ENCODE results near the gene KRTAP9-3. TPM values are rescaled to one million over a fixed set of nuclear protein-coding genes. Genes with fewer than 3 reads are reported as not detected.
"Not testable (repeated sequence)": the region's sequence is repeated elsewhere in the genome, so short reads cannot be mapped to it uniquely, and the experiment has no call there.

Gene KRTAP9-3, protein sequence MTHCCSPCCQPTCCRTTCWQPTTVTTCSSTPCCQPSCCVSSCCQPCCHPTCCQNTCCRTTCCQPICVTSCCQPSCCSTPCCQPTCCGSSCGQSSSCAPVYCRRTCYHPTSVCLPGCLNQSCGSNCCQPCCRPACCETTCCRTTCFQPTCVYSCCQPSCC
- not detected for polyA plus RNA-seq (2013, experiment 1 of 2; ENCODE audit: insufficient read length)
- not detected for polyA plus RNA-seq (2013, experiment 2 of 2; ENCODE audit: insufficient read length)

GRCh38 chr17:41232399-41233105 is at the start of gene KRTAP9-3:
KRTAP9-3 (plus strand) TSS chr17:41232449; CDS start chr17:41232502, 53 bp downstream.
- DNase-seq, result not testable (repeated sequence)

DNA sequence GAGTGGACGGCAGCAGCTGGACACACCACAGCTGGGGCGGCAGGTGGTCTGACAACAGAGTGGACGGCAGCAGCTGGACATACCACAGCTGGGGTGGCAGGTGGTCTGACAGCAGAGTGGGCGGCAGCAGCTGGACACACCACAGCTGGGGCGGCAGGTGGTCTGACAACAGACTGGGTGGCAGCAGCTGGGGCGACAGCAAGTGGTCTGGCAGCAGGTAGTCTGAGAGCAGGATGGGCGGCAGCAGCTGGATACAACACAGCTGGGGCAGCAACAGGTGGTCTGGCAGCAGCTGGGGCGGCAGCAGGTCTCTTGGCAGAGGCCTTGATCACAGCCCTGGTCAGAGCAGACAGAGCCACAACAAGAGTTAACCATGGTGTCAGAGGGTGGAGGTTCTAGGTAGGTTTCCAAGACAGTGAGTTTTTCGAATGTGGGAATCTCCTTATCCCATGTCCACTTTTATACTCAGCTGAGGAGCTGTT is 47.7 kb upstream of the KRTAP9-3 start, which contains the start of gene KRTAP4-1:
KRTAP4-1 (minus strand) TSS at position 432 of the 482 bp plus-strand sequence; CDS start at position 375, 57 bp downstream.
- no peak for DNase-seq

- no peak for DNase-seq
Measured at GRCh38 chr17:41185001-41185400, 47.2 kb upstream of the KRTAP9-3 start.

GRCh38 chr17:41186872-41187271 is 45.4 kb upstream of the KRTAP9-3 start:
- DNase-seq, result no peak

DNA sequence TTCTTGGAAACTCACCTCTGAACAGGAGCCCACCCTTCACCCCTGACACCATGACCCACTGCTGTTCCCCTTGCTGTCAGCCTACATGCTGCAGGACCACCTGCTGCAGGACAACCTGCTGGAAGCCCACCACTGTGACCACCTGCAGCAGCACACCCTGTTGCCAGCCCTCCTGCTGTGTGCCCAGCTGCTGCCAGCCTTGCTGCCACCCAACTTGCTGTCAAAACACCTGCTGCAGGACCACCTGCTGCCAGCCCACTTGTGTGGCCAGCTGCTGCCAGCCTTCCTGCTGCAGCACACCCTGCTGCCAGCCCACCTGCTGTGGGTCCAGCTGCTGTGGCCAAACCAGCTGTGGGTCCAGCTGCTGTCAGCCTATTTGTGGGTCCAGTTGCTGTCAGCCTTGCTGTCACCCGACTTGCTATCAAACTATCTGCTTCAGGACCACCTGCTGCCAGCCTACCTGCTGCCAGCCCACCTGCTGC is 42.4 kb upstream of the KRTAP9-3 start, which contains the start of gene KRTAP9-1:
KRTAP9-1 (plus strand) TSS at position 51 of the 482 bp plus-strand sequence; CDS start at position 51, 0 bp downstream.
- not testable (repeated sequence) for DNase-seq

DNA sequence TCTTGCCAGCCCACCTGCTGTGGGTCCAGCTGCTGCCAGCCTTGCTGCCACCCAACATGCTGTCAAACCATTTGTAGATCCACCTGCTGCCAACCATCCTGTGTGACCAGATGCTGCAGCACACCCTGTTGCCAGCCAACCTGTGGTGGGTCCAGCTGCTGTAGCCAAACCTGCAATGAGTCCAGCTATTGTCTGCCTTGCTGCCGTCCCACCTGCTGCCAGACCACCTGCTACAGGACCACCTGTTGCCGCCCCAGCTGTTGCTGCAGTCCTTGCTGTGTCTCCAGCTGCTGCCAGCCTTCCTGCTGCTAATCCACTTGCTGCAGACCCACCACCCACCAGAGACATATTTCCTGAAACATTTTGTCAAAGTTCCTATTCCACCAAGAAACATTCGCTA is 41.9 kb upstream of the KRTAP9-3 start:
- DNase-seq, result no peak

GRCh38 chr17:41196068-41196467 is 36.2 kb upstream of the KRTAP9-3 start:
- DNase-seq, result no peak

- no peak for DNase-seq
Measured at GRCh38 chr17:41199421-41200078, 32.7 kb upstream of the KRTAP9-3 start.

- DNase-seq, result peak; percentile 46
Measured at GRCh38 chr17:41211845-41212466, 20.3 kb upstream of the KRTAP9-3 start.

GRCh38 chr17:41212524-41213169 is 19.6 kb upstream of the KRTAP9-3 start:
- DNase-seq, result no peak

DNA sequence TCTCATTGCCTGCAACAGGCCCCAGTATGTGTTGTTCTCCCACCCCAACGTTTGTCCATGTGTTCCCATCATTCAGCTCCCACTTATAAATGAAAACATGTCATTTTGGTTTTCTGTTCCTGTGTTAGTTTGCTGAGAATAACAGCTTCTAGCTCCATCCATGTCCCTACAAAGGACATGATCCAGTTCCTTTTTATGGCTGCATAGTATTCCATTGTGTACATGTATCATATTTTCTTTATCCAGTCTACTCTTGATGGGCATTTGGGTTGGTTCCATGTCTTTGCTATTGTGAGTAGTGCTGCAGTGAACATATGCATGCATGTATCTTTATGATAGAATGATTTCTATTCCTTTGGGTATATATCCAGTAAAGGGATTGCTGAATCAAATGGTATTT is 16.6 kb upstream of the KRTAP9-3 start:
- DNase-seq, result no peak

GRCh38 chr17:41223821-41224220 is 8.4 kb upstream of the KRTAP9-3 start:
- peak; percentile 17 for DNase-seq

GRCh38 chr17:41226051-41226450 is 6.2 kb upstream of the KRTAP9-3 start:
- DNase-seq, result no peak

GRCh38 chr17:41226598-41227095 is 5.6 kb upstream of the KRTAP9-3 start, which contains the start of gene KRTAP9-2:
KRTAP9-2 (plus strand) TSS chr17:41226648; CDS start chr17:41226655, 7 bp downstream.
- DNase-seq, result not testable (repeated sequence)

- no peak for DNase-seq
Measured at GRCh38 chr17:41230094-41230493, 2.2 kb upstream of the KRTAP9-3 start.

- no peak for DNase-seq
Measured at GRCh38 chr17:41231731-41232130, 518 bp upstream of the KRTAP9-3 start.

DNA sequence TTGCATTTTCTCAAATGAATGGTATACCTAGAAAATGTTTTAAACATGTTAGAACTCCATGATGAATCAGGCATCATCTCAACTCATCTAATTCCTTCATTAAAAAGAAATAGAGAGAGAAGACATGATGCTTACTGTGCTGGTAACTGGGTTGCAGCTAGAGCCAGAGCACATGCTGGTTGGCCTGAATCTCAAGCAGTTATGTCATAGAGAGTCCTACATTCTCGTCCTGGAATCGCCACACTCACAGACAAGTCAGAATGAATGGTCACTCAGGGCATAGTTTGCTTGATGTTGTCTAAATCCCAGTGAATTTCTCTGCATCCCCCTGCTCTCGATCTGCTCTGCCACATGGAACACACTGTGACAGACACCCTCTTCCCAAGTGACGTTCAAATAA is 4.9 kb downstream of the KRTAP9-3 start:
- DNase-seq, result not testable (repeated sequence)

DNA sequence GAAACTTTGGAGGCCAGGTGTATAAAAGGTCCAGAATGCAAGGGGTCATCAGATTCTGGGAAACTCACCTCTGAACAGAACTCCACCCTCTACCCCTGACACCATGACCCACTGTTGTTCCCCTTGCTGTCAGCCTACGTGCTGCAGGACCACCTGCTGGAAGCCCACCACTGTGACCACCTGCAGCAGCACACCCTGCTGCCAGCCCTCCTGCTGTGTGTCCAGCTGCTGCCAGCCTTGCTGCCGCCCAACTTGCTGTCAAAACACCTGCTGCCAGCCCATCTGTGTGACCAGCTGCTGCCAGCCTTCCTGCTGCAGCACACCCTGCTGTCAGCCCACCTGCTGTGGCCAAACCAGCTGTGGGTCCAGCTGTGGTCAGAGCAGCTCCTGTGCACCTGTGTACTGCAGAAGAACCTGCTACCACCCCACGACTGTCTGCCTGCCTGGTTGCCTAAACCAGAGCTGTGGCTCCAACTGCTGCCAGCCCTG is 5.7 kb downstream of the KRTAP9-3 start, which contains the start of gene KRTAP9-8:
KRTAP9-8 (plus strand) TSS at position 51 of the 489 bp plus-strand sequence; CDS start at position 104, 53 bp downstream.
- not testable (repeated sequence) for DNase-seq

DNA sequence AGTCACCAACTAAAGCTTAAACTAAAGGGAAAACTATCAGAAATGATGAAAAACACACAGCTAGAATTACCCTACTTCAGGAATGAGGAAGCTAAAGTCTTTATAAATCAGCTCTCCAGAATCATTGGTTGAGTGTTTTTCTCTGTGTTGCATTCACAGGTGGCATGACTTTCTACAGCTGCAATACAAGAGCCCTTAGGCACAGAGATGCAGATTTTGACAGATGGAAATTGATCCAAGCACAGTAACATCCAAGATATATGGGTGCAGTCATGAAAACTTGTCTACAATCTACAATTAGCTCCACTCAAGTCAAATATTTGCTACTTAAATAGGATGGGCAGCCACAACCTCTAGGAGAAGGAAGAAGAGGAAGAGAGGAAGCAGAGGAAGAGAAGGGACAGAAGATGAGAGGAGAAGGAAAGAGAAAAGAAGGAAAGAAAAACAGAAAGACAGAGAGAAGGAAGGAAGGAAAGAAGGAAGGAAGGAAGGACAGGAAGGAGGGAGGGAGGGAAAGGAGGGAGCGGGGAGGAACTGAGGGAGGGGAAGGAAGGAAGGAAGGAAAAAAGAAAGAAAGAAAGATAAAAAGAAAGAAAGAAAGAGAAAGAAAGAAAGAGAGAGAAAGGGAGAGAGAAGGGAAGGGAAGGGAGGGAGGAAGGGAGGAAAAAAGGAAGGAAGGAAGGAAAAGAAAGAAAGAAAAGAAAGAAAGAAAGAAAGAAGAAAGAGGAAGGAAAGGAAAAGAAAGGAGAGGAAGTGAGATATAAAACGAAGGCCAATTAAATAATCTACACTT is 14.9 kb downstream of the KRTAP9-3 start:
- DNase-seq, result not testable (repeated sequence)

- DNase-seq, result not testable (repeated sequence)
Measured at GRCh38 chr17:41249637-41250240, 17.5 kb downstream of the KRTAP9-3 start, which contains the start of gene KRTAP9-4. KRTAP9-4 (plus strand) TSS chr17:41249687; CDS start chr17:41249721, 34 bp downstream.

Data from fibroblast of skin of back (primary cell).